ENCODE measurements around the gene LMOD1.
"Not testable (repeated sequence)": the region's sequence is repeated elsewhere in the genome, so short reads cannot be mapped to it uniquely, and the experiment has no call there.

LMOD1 gene

DNA sequence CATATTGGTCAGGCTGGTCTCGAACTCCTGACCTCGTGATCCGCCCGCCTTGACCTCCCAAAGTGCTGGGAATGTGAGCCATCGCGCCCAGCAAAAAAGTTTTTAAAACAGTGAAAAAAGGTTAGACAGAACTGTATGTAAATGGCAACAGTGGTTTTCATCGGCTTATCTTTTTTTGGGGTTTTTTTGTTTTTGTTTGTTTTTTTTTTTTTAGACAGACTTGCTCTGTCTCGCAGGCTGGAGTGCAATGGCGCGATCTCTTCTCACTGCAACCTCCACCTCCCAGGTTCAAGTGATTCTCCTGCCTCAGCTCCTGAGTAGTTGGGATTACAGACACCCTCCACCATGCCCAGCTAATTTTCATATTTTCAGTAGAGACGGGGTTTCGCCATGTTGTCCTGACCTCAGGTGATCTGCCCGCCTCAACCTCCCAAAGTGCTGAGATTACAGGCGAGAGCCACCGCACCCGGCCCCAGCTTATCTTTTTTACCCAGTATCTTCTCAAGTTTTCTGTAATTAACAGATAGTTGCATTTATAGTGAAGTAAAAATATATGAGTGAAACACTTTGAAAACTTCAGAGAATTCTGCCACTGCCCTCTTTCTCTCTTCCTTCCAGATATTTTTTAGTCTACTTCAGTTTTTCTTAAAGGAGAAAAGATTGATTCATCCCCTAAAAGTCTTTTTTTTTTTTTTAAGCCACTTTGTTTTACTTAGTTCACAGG lies 22.0 kb upstream of the LMOD1 start:
- no peaks in the 10 kb centered on the region for H3K27me3 ChIP-seq (ENCODE audit: control insufficient read depth, insufficient read depth, low read length)
- H3K4me1 ChIP-seq (ENCODE audit: control insufficient read depth, insufficient read depth, low read length): no peaks in the 10 kb centered on the region
- H3K4me3 ChIP-seq (ENCODE audit: low read length): no peak overlapping the region
- no peaks in the 10 kb centered on the region for H3K9me3 ChIP-seq (replicated peaks; ENCODE audit: low read length)
- H3K9ac ChIP-seq (ENCODE audit: low read depth, low read length): no peak overlapping the region
- peaks cover 47% of the 10 kb centered on the region for H3K36me3 ChIP-seq (ENCODE audit: insufficient read depth, low read length)
- H3K4me2 ChIP-seq (ENCODE audit: low read length): no peak overlapping the region

DNA sequence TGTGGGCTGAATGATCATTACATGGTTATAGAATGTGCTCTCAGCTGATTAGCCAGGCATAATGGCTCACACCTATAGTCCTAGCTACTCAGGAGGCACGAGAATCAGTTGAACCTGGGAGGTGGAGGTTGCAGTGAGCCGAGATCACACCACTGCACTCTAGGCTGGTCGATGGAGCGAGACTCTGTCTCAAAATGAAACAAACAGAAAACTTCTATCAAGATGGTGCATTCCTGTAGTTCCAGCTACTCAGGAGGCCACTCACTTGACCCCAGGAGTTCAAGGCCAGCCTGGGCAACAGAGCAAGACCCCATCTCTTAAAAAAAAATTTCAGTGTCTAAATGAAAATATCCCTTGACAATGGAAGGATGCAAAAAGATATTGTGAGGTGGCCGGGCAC lies 19.8 kb upstream of the LMOD1 start:
- H3K9me3 ChIP-seq (replicated peaks; ENCODE audit: low read length): no peaks in the 10 kb centered on the region
- no peaks in the 10 kb centered on the region for H3K4me1 ChIP-seq (ENCODE audit: control insufficient read depth, insufficient read depth, low read length)
- H3K27me3 ChIP-seq (ENCODE audit: control insufficient read depth, insufficient read depth, low read length): no peaks in the 10 kb centered on the region
- H3K4me3 ChIP-seq (ENCODE audit: low read length): no peak overlapping the region
- H3K9ac ChIP-seq (ENCODE audit: low read depth, low read length): no peak overlapping the region
- H3K36me3 ChIP-seq (ENCODE audit: insufficient read depth, low read length): peaks cover 65% of the 10 kb centered on the region
- H3K4me2 ChIP-seq (ENCODE audit: low read length): no peak overlapping the region

DNA sequence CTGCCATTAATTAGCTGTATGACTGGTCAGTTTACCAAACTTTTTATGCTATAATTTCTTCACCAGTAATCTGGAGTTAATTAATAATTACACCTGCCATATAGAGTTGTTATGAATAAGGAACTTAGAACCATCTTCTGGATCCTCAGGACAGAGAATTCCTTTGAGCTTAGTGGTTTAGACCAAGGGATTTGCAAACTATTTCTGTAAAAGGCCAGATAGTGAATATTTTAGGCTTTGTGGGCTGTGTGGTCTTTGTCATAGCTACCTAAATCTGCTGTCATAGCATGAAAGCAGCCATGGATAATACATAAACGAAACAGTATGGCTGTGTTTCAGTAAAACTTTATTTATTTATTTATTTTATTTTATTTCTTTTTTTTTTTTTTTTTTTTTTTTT lies 17.9 kb upstream of the LMOD1 start:
- H3K9ac ChIP-seq (ENCODE audit: low read depth, low read length): no peak overlapping the region
- H3K4me2 ChIP-seq (ENCODE audit: low read length): no peak overlapping the region
- H3K4me3 ChIP-seq (ENCODE audit: low read length): no peak overlapping the region
- H3K27me3 ChIP-seq (ENCODE audit: control insufficient read depth, insufficient read depth, low read length): no peaks in the 10 kb centered on the region
- H3K9me3 ChIP-seq (replicated peaks; ENCODE audit: low read length): no peaks in the 10 kb centered on the region
- peaks cover 50% of the 10 kb centered on the region for H3K36me3 ChIP-seq (ENCODE audit: insufficient read depth, low read length)
- no peaks in the 10 kb centered on the region for H3K4me1 ChIP-seq (ENCODE audit: control insufficient read depth, insufficient read depth, low read length)

DNA sequence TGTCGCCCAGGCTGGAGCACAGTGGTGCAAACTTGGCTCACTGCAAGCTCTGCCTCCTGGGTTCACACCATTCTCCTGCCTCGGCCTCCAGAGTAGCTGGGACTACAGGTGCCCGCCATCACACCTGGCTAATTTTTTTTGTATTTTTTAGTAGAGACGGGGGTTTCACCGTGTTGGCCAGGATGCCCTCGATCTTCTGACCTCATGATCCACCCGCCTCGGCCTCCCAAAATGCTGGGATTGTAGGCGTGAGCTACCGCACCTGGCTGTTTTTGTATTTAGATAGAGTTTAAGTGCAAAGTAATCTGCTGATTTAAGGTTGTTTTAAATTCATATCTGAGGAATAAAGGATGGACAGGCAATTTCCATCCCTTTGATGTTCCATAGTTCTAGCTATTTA lies 16.0 kb upstream of the LMOD1 start:
- not testable (repeated sequence) for H3K9me3 ChIP-seq (replicated peaks; ENCODE audit: low read length); H3K4me1 ChIP-seq (ENCODE audit: control insufficient read depth, insufficient read depth, low read length); H3K27me3 ChIP-seq (ENCODE audit: control insufficient read depth, insufficient read depth, low read length); H3K4me3 ChIP-seq (ENCODE audit: low read length); H3K4me2 ChIP-seq (ENCODE audit: low read length); H3K9ac ChIP-seq (ENCODE audit: low read depth, low read length)
- H3K36me3 ChIP-seq (ENCODE audit: insufficient read depth, low read length): peaks cover 60% of the 10 kb centered on the region

DNA sequence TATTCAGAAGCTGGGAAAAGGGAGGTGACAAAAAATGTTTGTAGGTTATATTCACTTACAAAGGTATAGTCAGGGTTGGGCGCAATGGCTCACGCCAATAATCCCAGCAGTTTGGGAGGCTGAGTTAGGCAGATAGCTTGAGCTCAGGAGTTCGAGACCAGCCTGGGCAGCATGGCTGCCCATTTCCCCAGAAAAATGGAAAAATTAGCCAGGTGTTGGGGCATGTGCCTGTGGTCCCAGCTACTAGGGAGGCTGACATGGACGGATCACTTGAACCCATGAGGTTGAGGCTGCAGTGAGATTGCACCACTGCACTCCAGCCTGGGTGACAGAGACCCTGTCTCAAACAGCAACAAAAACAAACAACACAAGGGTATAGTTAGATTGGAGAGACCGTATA lies 12.0 kb upstream of the LMOD1 start:
- peaks cover 39% of the 10 kb centered on the region for H3K36me3 ChIP-seq (ENCODE audit: insufficient read depth, low read length)
- H3K4me3 ChIP-seq (ENCODE audit: low read length): no peak overlapping the region
- no peak overlapping the region for H3K9ac ChIP-seq (ENCODE audit: low read depth, low read length)
- H3K4me2 ChIP-seq (ENCODE audit: low read length): no peak overlapping the region
- H3K9me3 ChIP-seq (replicated peaks; ENCODE audit: low read length): no peaks in the 10 kb centered on the region
- H3K4me1 ChIP-seq (ENCODE audit: control insufficient read depth, insufficient read depth, low read length): peaks cover 10% of the 10 kb centered on the region
- H3K27me3 ChIP-seq (ENCODE audit: control insufficient read depth, insufficient read depth, low read length): no peaks in the 10 kb centered on the region

DNA sequence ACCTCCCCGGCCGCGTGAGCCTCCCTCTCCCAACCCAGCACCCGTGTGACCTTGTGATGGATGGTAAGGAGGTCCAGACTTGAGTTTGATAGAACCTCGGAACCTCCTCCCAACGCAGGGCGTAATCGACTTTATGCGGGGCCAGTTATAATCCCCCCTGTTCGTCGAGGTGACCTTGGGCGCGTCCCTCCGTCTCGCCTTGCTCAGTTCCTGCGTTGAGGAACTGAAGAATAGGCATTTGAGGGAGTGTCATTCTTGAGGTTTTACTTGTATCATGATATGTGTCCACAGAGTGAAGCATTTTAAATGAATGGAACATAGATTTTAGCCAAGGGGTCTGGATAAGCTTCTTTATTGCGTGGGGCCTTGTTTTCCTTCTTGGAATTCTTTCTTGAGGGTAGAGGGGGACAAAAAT lies 9.4 kb upstream of the LMOD1 start:
- no peaks in the 10 kb centered on the region for H3K27me3 ChIP-seq (ENCODE audit: control insufficient read depth, insufficient read depth, low read length)
- no peaks in the 10 kb centered on the region for H3K9me3 ChIP-seq (replicated peaks; ENCODE audit: low read length)
- H3K4me1 ChIP-seq (ENCODE audit: control insufficient read depth, insufficient read depth, low read length): peaks cover 10% of the 10 kb centered on the region
- peaks cover 20% of the 10 kb centered on the region for H3K36me3 ChIP-seq (ENCODE audit: insufficient read depth, low read length)
- H3K4me3 ChIP-seq (ENCODE audit: low read length): peak overlapping the region; percentile 93
- peak overlapping the region; percentile 96 for H3K9ac ChIP-seq (ENCODE audit: low read depth, low read length)
- H3K4me2 ChIP-seq (ENCODE audit: low read length): peak overlapping the region; percentile 79

DNA sequence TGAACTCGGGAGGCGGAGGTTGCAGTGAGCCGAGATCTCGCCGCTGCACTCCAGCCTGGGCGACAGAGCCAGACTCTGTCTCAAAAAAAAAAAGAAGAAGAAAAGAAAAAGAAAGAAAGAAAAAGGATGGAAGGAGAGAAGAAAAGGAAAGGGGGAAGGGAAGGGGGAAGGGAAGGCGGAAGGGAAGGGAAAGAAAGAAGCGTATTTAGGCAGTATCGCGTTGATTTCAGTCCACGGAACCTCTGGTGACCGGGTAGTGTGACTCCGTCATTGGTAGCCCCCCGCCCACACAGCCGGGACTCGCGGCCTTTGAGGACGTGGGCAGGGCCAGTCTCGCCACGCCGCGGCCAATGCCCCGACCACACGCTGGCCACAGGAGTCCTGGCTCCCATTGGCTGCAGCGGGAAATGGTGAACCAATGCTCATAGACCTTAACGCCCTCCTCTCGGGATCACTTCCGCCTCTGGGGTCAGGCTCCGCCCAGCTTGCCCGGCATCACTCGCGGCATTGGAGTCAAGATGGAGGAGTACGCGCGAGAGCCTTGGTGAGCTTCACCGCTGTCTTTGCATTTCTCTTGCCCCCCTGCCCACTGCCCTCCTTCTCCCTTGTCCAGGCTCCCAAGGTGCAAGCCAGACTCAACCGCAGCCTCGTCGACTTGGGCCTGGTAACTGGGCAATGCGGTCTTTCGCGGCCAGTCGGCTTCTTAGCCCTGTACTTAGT lies 8.8 kb upstream of the LMOD1 start, which contains the start of gene TIMM17A:
TSS of gene TIMM17A (plus strand) at position 495 of the 720 bp plus-strand sequence. CDS start at position 519, 24 bp downstream.
- peaks cover 20% of the 10 kb centered on the region for H3K36me3 ChIP-seq (ENCODE audit: insufficient read depth, low read length)
- H3K27me3 ChIP-seq (ENCODE audit: control insufficient read depth, insufficient read depth, low read length): no peaks in the 10 kb centered on the region
- H3K4me3 ChIP-seq (ENCODE audit: low read length): peak within 1 kb of the TSS; percentile 93
- peak within 1 kb of the TSS; percentile 96 for H3K9ac ChIP-seq (ENCODE audit: low read depth, low read length)
- peaks cover 10% of the 10 kb centered on the region for H3K4me1 ChIP-seq (ENCODE audit: control insufficient read depth, insufficient read depth, low read length)
- peak within 1 kb of the TSS; percentile 79 for H3K4me2 ChIP-seq (ENCODE audit: low read length)
- H3K9me3 ChIP-seq (replicated peaks; ENCODE audit: low read length): no peaks in the 10 kb centered on the region

DNA sequence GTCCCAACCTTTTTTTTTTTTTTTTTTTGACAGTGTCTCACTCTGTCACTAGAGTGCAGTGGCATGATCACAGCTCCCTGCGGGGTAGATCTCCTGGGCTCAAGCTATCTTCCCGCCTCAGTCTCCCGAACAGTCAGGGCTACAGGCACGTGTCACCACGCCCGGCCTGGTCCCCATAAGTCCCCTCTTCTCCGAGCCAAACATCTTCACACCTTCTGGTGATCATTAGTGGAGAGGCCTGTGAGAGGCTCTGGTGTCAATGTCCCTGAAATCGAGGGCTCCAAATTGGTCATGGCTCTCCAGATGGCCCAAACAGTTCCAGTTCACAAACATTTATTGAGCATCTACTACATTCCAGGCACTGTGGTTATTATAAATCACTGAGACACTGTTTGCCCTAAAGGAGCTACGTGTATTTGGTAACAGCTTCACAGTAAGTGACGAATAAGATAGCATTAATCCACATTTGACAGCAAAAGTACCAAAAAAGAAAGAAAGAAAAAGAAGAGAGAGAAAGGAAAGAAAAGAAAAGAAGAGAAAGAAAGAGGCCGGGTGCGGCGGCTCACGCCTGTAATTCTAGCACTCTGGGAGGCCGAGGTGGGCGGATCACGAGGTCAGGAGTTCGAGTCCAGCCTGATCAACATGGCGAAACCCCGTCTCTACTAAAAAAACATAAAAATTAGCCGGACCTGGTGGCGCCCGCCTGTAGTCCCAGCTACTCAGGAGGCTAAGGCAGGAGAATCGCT lies 8.1 kb upstream of the LMOD1 start:
- peaks cover 20% of the 10 kb centered on the region for H3K36me3 ChIP-seq (ENCODE audit: insufficient read depth, low read length)
- H3K27me3 ChIP-seq (ENCODE audit: control insufficient read depth, insufficient read depth, low read length): no peaks in the 10 kb centered on the region
- H3K4me2 ChIP-seq (ENCODE audit: low read length): peak overlapping the region; percentile 61
- H3K4me1 ChIP-seq (ENCODE audit: control insufficient read depth, insufficient read depth, low read length): peaks cover 10% of the 10 kb centered on the region
- peak overlapping the region; percentile 88 for H3K9ac ChIP-seq (ENCODE audit: low read depth, low read length)
- peak overlapping the region; percentile 93 for H3K4me3 ChIP-seq (ENCODE audit: low read length)
- H3K9me3 ChIP-seq (replicated peaks; ENCODE audit: low read length): no peaks in the 10 kb centered on the region

DNA sequence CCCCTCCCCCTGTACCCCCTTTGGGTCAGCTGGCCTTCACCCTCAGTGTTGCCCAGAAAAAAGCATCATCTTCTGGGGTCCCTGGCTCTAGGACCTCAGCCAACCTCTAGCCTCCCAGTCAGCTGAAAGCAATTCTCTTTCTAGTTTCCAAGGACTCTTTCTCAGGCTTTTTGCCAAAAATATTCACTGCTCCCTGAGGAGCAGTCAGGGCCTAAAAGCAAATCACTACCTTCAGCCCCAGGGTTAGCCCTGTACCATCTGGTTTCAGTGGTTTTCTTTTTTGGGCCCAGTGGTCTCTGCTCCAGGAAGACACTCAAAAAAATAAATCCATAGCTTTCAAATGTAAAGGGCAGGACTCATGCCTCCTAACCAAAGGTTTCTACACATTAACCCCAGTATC lies 3.1 kb upstream of the LMOD1 start:
- Histone ChIP-seq H3K27me3 (ENCODE audit: control insufficient read depth, insufficient read depth, low read length) (peaks cover 3% of the 10 kb centered on the region), H3K4me2 (ENCODE audit: low read length) (no peak overlapping the region), H3K9me3 (replicated peaks; ENCODE audit: low read length) (no peaks in the 10 kb centered on the region), H3K9ac (ENCODE audit: low read depth, low read length) (no peak overlapping the region), H3K4me1 (ENCODE audit: control insufficient read depth, insufficient read depth, low read length) (peaks cover 22% of the 10 kb centered on the region), H3K36me3 (ENCODE audit: insufficient read depth, low read length) (no peaks in the 10 kb centered on the region), H3K4me3 (ENCODE audit: low read length) (no peak overlapping the region)

DNA sequence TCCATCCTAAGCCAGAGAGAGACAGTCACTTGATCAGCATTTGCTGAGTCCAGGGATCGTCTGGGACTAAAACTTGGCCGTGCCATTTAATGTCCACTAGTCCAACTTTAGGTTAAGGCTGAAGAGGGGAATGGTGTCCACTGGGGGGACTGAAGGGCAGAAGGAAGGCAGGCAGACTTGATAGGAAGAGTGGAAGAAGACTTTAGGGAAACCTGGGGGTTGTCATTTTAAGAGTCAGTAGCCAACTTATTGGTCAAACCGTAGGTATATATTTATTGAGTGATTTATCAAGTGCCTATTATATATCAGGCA lies 1.3 kb upstream of the LMOD1 start:
- Histone ChIP-seq H3K9me3 (replicated peaks; ENCODE audit: low read length) (no peaks in the 10 kb centered on the region), H3K4me2 (ENCODE audit: low read length) (peak overlapping the region; percentile 86), H3K36me3 (ENCODE audit: insufficient read depth, low read length) (no peaks in the 10 kb centered on the region), H3K4me3 (ENCODE audit: low read length) (no peak overlapping the region), H3K9ac (ENCODE audit: low read depth, low read length) (no peak overlapping the region), H3K4me1 (ENCODE audit: control insufficient read depth, insufficient read depth, low read length) (peaks cover 19% of the 10 kb centered on the region), H3K27me3 (ENCODE audit: control insufficient read depth, insufficient read depth, low read length) (peaks cover 3% of the 10 kb centered on the region)

DNA sequence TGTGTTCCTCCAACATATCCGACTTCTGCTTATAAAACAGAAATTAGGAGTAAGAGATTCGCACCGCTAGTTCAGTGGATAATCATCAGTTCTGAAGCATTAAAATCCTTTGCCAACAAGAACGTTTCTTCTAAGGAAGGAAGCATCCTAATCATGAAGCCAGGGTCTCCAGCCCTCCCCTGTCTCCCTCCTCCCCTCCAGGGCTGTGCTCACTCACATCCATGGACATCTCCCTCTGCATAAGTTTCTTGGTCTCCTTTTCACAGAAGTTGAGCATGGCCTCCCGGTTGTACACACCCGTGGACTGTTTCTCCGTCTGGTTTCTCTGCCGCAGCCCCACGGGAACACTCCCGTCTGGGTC lies 505 bp downstream of the LMOD1 start:
- H3K9ac ChIP-seq (ENCODE audit: low read depth, low read length): peak overlapping the region; percentile 36
- H3K4me3 ChIP-seq (ENCODE audit: low read length): peak overlapping the region; percentile 64

More for the DNA sequence above, 505 bp downstream of the LMOD1 start:
- H3K4me1 ChIP-seq (ENCODE audit: control insufficient read depth, insufficient read depth, low read length): peaks cover 19% of the 10 kb centered on the region
- peak overlapping the region; percentile 86 for H3K4me2 ChIP-seq (ENCODE audit: low read length)
- H3K27me3 ChIP-seq (ENCODE audit: control insufficient read depth, insufficient read depth, low read length): peaks cover 3% of the 10 kb centered on the region
- H3K9me3 ChIP-seq (replicated peaks; ENCODE audit: low read length): no peaks in the 10 kb centered on the region
- no peaks in the 10 kb centered on the region for H3K36me3 ChIP-seq (ENCODE audit: insufficient read depth, low read length)

Data from skeletal muscle satellite cell (primary cell).